HepG2 (cell line): ENCODE results near the gene SNAP23. TPM values are rescaled to one million over a fixed set of nuclear protein-coding genes. Genes with fewer than 3 reads are reported as not detected.

Experiments
- AKNA ChIP-seq: sonication (generic); formaldehyde crosslinking; IDR thresholded peaks from 2 replicates; pipeline ENCODE4 v1.4.0; 2020; ENCODE audit warnings: missing genetic modification reagents, borderline replicate concordance
- BRD4 ChIP-seq: sonication (generic); formaldehyde crosslinking; IDR thresholded peaks from 2 replicates; pipeline ENCODE4 v1.4.0; 2020; ENCODE audit warnings: missing genetic modification reagents
- FOXA1 ChIP-seq, 2 experiments: fragments of 450-650 bp in 1 of 2; sonication (generic) in 1 of 2; formaldehyde crosslinking in 1 of 2; IDR thresholded peaks; 2 replicates each; pipeline versions ENCODE4 v1.4.0 to v1.6.1; 2016 to 2020; ENCODE audit warnings: missing genetic modification reagents in 1 of 2
- HNRNPUL1 ChIP-seq: fragments of 200-400 bp; formaldehyde crosslinking; IDR thresholded peaks from 2 replicates; pipeline ENCODE4 v1.6.1; 2017; ENCODE audit warnings: low read depth, mild to moderate bottlenecking, low read length, moderate library complexity
- MED13 ChIP-seq: sonication (generic); formaldehyde crosslinking; IDR thresholded peaks from 2 replicates; pipeline ENCODE4 v1.5.0; 2020; ENCODE audit warnings: missing genetic modification reagents
- NR2C2 ChIP-seq: sonication (generic); formaldehyde crosslinking; IDR thresholded peaks from 2 replicates; pipeline ENCODE4 v1.4.0; 2020; ENCODE audit warnings: missing genetic modification reagents, mild to moderate bottlenecking, moderate library complexity, borderline replicate concordance
- PAX8 ChIP-seq: sonication (generic); formaldehyde crosslinking; IDR thresholded peaks from 2 replicates; pipeline ENCODE4 v1.8.0; 2022; ENCODE audit warnings: mild to moderate bottlenecking, missing genetic modification reagents, borderline replicate concordance
- ZC3H4 ChIP-seq: sonication (generic); formaldehyde crosslinking; IDR thresholded peaks from 2 replicates; pipeline ENCODE4 v1.4.0; 2020; ENCODE audit warnings: missing genetic modification reagents, borderline replicate concordance
- ZNF329 ChIP-seq: sonication (generic); formaldehyde crosslinking; IDR thresholded peaks from 2 replicates; pipeline ENCODE4 v1.9.0; 2021; ENCODE audit warnings: low read depth, mild to moderate bottlenecking, missing genetic modification reagents
- ZNF460 ChIP-seq: sonication (generic); formaldehyde crosslinking; IDR thresholded peaks from 2 replicates; pipeline ENCODE4 v1.5.1; 2020; ENCODE audit warnings: missing genetic modification reagents, mild to moderate bottlenecking, borderline replicate concordance
- ZNF547 ChIP-seq: sonication (generic); formaldehyde crosslinking; IDR thresholded peaks from 2 replicates; pipeline ENCODE4 v1.5.1; 2020; ENCODE audit warnings: mild to moderate bottlenecking, missing genetic modification reagents
- ZNF556 ChIP-seq: sonication (generic); formaldehyde crosslinking; IDR thresholded peaks from 2 replicates; pipeline ENCODE4 v1.4.0; 2020; ENCODE audit warnings: mild to moderate bottlenecking, missing genetic modification reagents, borderline replicate concordance
- ZNF709 ChIP-seq: sonication (generic); formaldehyde crosslinking; IDR thresholded peaks from 2 replicates; pipeline ENCODE4 v1.5.0; 2020; ENCODE audit warnings: mild to moderate bottlenecking, missing genetic modification reagents
- ZSCAN31 ChIP-seq: sonication (generic); formaldehyde crosslinking; IDR thresholded peaks from 2 replicates; pipeline ENCODE4 v1.5.0; 2020; ENCODE audit warnings: low read depth, mild to moderate bottlenecking, missing genetic modification reagents
- polyA plus RNA-seq, 8 experiments: library from polyadenylated mRNA; depleted of rRNA in 3 of 8; stranded (reverse) in 7 of 8; unstranded in 1 of 8; fragments of >200 nt; fragmentation: Illumina TruSeq in 4 of 8; extraction: Trizol in 4 of 8; gene quantifications; 2 replicates each; pipeline versions ENCODE4 v1.2.1 to v1.2.3, GENCODE V29; 2011 to 2016; ENCODE audit warnings: low read depth in 4 of 8, missing spikeins in 1 of 8, mixed read lengths in 1 of 8; ENCODE audit not compliant: insufficient read depth in 1 of 8
- total RNA-seq, 5 experiments: library from RNA; depleted of rRNA; stranded (reverse); fragments of >200 nt; fragmentation: Illumina TruSeq; extraction: Trizol; gene quantifications; 2 replicates each; pipeline ENCODE4 v1.2.3, GENCODE V29; 2016; ENCODE audit warnings: low read depth in 1 of 5
- TF ChIP-seq, protein P1 (sequence below): sonication (generic); formaldehyde crosslinking; IDR thresholded peaks from 2 replicates; pipeline ENCODE4 v1.5.1; 2020; ENCODE audit warnings: missing genetic modification reagents, mild to moderate bottlenecking, borderline replicate concordance
- TF ChIP-seq, protein P2 (sequence below): sonication (generic); formaldehyde crosslinking; IDR thresholded peaks from 2 replicates; pipeline ENCODE4 v1.8.1; 2023; ENCODE audit warnings: mild to moderate bottlenecking, missing genetic modification reagents, borderline replicate concordance
- TF ChIP-seq, protein P3 (sequence below): sonication (generic); formaldehyde crosslinking; IDR thresholded peaks from 2 replicates; pipeline ENCODE4 v1.4.0; 2020; ENCODE audit warnings: missing genetic modification reagents, low read depth, mild to moderate bottlenecking, borderline replicate concordance

Gene SNAP23
- total and polyA plus RNA-seq, 2 of the 13 experiments (the other 11 are each of a cell fraction or from before 2014, with no cell fraction given), result 37.0 to 101 TPM

- 0 out of 2 replicates have a peak, but pooled peaks have one; percentile 63 for TF ChIP-seq AKNA
- peak; percentile 86 for TF ChIP-seq ZNF709 (CRISPR knock-in tag)
- peak; percentile 90 for TF ChIP-seq ZSCAN31 (CRISPR knock-in tag)
- TF ChIP-seq FOXA1 (IDR thresholded peaks at IDR 0.05), result no peak
- no peak for TF ChIP-seq FOXA1 (CRISPR knock-in tag; IDR thresholded peaks at IDR 0.05)
- TF ChIP-seq NR2C2 (CRISPR knock-in tag), result peak; percentile 51; the same call in 1 of the 2 replicates
- no peak for TF ChIP-seq ZNF460 (CRISPR knock-in tag)
- TF ChIP-seq PAX8 (CRISPR knock-in tag), result no peak
- no peak for TF ChIP-seq ZNF329 (CRISPR knock-in tag)
- peak; percentile 80 for TF ChIP-seq ZNF547 (CRISPR knock-in tag)
- TF ChIP-seq, protein P1, sequence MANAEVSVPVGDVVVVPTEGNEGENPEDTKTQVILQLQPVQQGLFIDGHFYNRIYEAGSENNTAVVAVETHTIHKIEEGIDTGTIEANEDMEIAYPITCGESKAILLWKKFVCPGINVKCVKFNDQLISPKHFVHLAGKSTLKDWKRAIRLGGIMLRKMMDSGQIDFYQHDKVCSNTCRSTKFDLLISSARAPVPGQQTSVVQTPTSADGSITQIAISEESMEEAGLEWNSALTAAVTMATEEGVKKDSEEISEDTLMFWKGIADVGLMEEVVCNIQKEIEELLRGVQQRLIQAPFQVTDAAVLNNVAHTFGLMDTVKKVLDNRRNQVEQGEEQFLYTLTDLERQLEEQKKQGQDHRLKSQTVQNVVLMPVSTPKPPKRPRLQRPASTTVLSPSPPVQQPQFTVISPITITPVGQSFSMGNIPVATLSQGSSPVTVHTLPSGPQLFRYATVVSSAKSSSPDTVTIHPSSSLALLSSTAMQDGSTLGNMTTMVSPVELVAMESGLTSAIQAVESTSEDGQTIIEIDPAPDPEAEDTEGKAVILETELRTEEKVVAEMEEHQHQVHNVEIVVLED (CRISPR knock-in tag), result peak; percentile 91
- TF ChIP-seq, protein P2, sequence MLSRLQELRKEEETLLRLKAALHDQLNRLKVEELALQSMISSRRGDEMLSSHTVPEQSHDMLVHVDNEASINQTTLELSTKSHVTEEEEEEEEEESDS (CRISPR knock-in tag), result peak; percentile 78; the same call in 1 of the 2 replicates
- no peak for TF ChIP-seq MED13 (CRISPR knock-in tag)
- TF ChIP-seq ZNF556 (CRISPR knock-in tag), result no peak; the same call in 1 of the 2 replicates
- no peak for TF ChIP-seq ZC3H4
- peak; percentile 83; the same call in 1 of the 2 replicates for TF ChIP-seq BRD4 (CRISPR knock-in tag)
- TF ChIP-seq, protein P3, sequence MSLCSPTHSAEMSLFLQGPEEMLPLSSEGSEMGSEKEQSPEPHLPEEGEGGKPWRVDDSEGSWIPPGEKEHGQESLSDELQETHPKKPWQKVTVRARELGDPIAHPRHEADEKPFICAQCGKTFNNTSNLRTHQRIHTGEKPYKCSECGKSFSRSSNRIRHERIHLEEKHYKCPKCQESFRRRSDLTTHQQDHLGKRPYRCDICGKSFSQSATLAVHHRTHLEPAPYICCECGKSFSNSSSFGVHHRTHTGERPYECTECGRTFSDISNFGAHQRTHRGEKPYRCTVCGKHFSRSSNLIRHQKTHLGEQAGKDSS, result no peak; the same call in 1 of the 2 replicates
- no peak for TF ChIP-seq HNRNPUL1
These were observed 4.5 kb upstream of the SNAP23 start, which contains the start of gene ZNF106 (continued) for GRCh38 chr15:42490671-42491538.
